Endothelial cell of coronary artery (primary cell): ENCODE data around the gene TSPYL2. TPM values are rescaled to one million over a fixed set of nuclear protein-coding genes. Genes with fewer than 3 reads are reported as not detected.

Source experiments
- total RNA-seq: library from RNA; depleted of rRNA; stranded (reverse); fragments of >200 nt; gene quantifications from 2 replicates; pipeline ENCODE4 v1.2.3, GENCODE V29; 2014

The TSPYL2 gene
- 7.6 and 14.8 TPM in 2 replicates for total RNA-seq

DNA sequence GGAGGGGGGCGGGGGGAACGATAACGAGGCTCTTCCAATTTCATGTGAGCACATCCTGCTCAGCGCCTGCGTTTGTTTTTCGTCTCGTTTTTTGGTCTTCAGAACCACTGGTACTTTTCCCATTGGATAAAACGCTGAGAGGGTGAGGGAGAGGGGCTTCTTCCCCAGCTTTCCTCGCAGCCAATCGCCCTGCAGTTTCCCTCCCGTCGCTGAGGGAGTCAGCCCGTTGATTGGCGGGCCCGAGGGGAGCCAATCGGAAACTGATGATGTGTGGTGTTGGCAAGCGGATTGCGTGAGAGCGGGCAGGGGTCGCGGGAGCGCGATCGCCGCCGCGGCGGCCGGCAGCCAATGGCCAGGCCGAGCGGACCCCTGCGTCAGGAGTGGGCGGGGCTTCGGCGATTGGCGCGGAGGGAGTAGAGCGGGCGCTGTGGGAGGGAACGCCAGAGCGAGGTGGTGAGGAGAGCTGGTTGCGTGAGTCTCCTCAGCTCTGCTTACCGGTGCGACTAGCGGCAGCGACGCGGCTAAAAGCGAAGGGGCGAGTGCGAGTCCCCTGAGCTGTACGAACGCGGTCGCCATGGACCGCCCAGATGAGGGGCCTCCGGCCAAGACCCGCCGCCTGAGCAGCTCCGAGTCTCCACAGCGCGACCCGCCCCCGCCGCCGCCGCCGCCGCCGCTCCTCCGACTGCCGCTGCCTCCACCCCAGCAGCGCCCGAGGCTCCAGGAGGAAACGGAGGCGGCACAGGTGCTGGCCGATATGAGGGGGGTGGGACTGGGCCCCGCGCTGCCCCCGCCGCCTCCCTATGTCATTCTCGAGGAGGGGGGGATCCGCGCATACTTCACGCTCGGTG is at the start of gene TSPYL2:
Gene TSPYL2 (plus strand): TSS at position 443 of the 848 bp plus-strand sequence. CDS start 132 bp downstream, at position 575.

GRCh38 chrX:53048169-53049126 is 33.7 kb upstream of the TSPYL2 start, which contains the start of gene GPR173:
Gene GPR173 (plus strand): TSS chrX:53048789. CDS start chrX:53076622, 27,833 bp downstream.

GRCh38 chrX:53093748-53094581 is 11.8 kb downstream of the TSPYL2 start, which contains the start of gene KANTR:
Gene KANTR (plus strand): TSS chrX:53094142. CDS start chrX:53124273, 30,131 bp downstream.

Other genes with a start within 250 kb of the TSPYL2 start
- not detected in 2 replicates for gene XAGE3, start 214.3 kb upstream of the TSPYL2 start, total RNA-seq
- gene FAM156B, start 185.0 kb upstream of the TSPYL2 start, total RNA-seq: 5.0 and 10.1 TPM in 2 replicates
- gene FAM156A, start 123.8 kb upstream of the TSPYL2 start, total RNA-seq: 7.5 and 9.4 TPM in 2 replicates
- 2.0 and 4.0 TPM in 2 replicates for gene GPR173, start 33.6 kb upstream of the TSPYL2 start, total RNA-seq
- gene KANTR, start 11.8 kb downstream of the TSPYL2 start, total RNA-seq: 5.2 and 8.5 TPM in 2 replicates
- gene KDM5C, start 142.8 kb downstream of the TSPYL2 start, total RNA-seq: 51.8 and 110 TPM in 2 replicates
- gene IQSEC2, start 199.2 kb downstream of the TSPYL2 start, total RNA-seq: 3.1 and 3.8 TPM in 2 replicates